AG04449 (cell line): ENCODE data around the gene C2CD3.
A peak's percentile ranks its signal among the peaks of the same experiment; 100 is the strongest.

Source experiments
- CTCF ChIA-PET: fragments of 350-600 bp; formaldehyde crosslinking; extraction: SDS; loops from one replicate; lab custom pipeline; 2021; ENCODE audit warnings: antibody characterized with exemption; lab: Yijun Ruan, JAX
- POLR2A ChIA-PET: fragments of 400-600, 350-600 bp; formaldehyde crosslinking; extraction: SDS; loops from one replicate; lab custom pipeline; 2020; ENCODE audit warnings: antibody characterized with exemption, inconsistent platforms; lab: Yijun Ruan, JAX
- DNase-seq: peaks from one replicate; pipeline ENCODE4 v3.0.0-alpha.2; 2010; ENCODE audit warnings: low read depth, low spot score
- H3K4me3 ChIP-seq: 2 replicates; pipeline ENCODE4 v1.5.1; 2011; ENCODE audit warnings: low read depth, mild to moderate bottlenecking, control low read depth, low read length
- TF ChIP-seq, protein P1 (sequence below): IDR thresholded peaks from one replicate; pipeline ENCODE4 v1.5.1; 2011; ENCODE audit warnings: mild to moderate bottlenecking, moderate library complexity, low read length, control low read depth, inconsistent platforms; ENCODE audit not compliant: insufficient read depth; ENCODE audit errors: missing control alignments

C2CD3 gene

DNA sequence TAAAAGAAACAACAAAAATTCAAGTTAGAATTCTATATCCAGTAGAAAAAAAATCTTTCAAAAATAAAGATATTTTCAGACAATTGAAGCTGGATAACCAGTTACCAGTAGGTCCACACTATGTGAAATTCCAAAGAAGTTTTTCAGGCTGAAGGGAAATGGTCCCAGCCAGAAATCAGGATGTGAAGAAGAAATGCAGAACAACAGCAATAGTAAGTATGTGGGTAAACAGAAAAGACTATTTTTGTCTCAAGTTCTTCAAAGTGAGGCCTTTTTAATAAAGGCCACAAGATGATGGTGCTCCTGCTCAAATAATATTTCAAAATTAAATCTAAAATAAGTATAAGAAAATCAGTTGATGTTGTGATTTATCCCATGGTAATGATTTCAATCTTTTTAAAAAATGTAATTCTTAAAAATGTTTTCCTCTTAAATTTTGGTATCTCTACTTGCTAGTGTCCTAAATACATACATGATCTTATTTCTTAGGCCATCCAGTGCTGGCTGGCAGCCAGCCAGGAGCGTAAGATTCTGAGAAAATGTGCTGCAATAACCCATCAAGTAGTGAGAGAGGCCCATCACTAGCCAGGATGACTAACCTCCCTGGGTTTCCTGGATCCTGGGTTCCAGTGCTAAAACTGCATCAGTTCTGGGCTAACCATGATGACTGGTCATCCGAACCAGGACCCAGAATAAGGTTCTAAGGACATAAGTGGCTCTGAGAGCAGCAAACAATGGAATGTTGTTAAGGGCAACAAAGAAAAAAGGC lies 146.4 kb downstream of the C2CD3 start:
- H3K4me3 ChIP-seq = no peak overlapping the region
- POLR2A ChIA-PET = no interaction called here
- TF ChIP-seq, protein P1, sequence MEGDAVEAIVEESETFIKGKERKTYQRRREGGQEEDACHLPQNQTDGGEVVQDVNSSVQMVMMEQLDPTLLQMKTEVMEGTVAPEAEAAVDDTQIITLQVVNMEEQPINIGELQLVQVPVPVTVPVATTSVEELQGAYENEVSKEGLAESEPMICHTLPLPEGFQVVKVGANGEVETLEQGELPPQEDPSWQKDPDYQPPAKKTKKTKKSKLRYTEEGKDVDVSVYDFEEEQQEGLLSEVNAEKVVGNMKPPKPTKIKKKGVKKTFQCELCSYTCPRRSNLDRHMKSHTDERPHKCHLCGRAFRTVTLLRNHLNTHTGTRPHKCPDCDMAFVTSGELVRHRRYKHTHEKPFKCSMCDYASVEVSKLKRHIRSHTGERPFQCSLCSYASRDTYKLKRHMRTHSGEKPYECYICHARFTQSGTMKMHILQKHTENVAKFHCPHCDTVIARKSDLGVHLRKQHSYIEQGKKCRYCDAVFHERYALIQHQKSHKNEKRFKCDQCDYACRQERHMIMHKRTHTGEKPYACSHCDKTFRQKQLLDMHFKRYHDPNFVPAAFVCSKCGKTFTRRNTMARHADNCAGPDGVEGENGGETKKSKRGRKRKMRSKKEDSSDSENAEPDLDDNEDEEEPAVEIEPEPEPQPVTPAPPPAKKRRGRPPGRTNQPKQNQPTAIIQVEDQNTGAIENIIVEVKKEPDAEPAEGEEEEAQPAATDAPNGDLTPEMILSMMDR = no peak
- DNase-seq = peak; percentile 52
- CTCF ChIA-PET = interaction anchor here (0.7 kb wide), 1 partner anchor 34 kb away, joined by 3 read pairs; no protein-coding TSS in a partner anchor

DNA sequence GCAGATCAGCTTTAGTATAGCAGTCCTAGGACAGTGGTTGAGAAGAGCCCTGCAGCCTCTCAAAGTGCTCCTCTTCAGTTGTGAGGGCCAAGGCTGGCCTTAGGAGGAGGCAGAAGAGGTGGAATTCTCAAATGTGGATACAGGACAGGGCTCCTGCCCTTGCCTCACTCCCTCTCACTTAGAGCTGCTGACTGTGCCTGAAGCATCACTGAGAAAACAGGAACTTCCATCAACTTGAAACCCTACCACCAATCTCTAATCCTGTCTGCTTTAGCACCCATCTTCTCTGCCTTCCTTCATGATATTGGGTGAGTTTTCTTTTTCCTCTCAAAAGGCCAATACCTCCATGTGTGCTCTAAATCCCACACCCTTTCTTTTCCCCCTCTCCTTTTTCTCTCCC lies 147.5 kb downstream of the C2CD3 start:
- TF ChIP-seq, protein P1 = no peak
- ChIA-PET POLR2A (no interaction called here), CTCF (no interaction called here)
- no peak for DNase-seq
- H3K4me3 ChIP-seq = no peak overlapping the region

DNA sequence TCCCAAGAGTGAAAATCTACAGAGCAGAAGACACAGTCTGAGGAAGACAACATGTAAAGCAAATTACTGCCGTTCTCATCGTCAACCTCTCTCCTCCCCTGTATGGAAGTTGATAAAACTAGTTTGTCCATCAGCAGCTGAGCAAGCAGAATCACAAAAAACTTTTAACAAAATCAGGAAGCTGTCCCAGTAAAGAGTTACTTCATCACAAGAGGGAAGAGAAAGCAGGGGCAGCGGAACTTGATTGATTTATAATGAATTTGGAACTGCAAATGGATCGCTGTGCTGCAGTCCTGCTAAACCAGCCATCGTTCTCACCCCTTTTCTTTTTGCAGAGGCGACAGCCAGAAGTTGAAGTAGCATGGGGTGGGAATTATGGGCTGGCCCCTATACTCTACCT lies 148.3 kb downstream of the C2CD3 start:
- ChIA-PET CTCF (no interaction called here), POLR2A (no interaction called here)
- DNase-seq = no peak
- H3K4me3 ChIP-seq = no peak overlapping the region
- TF ChIP-seq, protein P1 = no peak

DNA sequence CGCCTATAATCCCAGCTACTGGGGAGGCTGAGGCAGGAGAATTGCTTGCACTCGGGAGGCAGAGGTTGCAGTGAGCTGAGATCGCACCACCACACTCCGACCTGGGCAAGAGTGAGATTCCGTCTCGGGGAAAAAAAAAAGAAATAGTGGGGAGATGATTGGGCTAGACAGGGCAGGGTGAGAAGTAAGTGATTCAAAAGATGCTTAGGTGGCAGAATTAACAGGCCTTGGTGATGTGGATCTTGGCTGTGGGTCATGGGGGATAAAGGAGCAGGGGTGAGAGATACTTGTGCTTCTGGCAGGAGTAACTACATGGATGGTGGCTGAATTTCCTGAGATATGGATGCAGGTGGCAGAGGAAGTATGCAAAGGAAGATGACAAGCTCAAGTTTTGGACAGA lies 148.8 kb downstream of the C2CD3 start:
- ChIA-PET POLR2A (no interaction called here), CTCF (no interaction called here)
- DNase-seq = no peak
- H3K4me3 ChIP-seq = no peak overlapping the region
- TF ChIP-seq, protein P1 = no peak

DNA sequence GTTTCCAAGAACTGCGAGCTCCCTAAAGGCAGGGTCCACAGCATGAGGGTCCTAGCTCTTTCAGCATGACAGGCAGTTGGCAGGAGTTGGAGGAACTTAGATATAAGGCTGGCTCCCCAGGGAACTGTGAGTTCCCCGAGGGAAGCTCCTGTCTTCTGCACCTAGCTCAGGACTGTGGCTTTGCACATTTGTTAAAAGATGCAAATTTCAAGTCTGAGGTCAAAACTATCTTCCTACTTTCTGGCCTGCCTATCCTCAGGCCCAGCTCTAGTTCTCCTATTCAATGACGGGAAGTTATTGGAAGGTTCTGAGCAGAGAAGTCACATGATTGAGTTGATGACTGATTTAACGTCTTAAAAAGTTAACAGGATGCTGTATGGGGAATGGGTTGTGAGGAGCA lies 150.3 kb downstream of the C2CD3 start:
- DNase-seq = no peak
- TF ChIP-seq, protein P1 = no peak
- no peak overlapping the region for H3K4me3 ChIP-seq
- ChIA-PET CTCF (interaction anchor here (1.2 to 1.3 kb wide), 2 partner anchors 56 to 57 kb away, joined by 3 to 5 read pairs; no protein-coding TSS in a partner anchor), POLR2A (no interaction called here)

DNA sequence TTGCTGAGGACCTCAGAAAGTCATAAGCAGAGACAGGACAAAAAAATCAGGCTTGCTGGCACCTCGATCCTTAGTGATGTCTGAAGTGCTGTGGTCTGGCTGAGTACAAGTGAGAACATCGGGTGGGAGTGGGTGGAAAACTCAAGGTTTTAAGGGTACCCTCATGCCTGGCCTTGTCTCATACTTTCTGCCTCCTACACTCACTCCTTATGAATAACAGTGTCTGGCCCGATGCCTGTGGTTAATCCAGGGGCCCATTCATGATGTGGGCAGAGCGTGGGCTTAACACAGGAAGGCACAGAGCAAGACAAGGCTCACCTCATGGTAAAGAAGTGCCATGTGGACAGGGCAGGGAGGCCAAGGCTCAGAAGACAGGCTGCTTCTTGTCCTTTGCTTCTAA lies 150.9 kb downstream of the C2CD3 start:
- POLR2A ChIA-PET = no interaction called here
- CTCF ChIA-PET = interaction anchor here (0.6 kb wide), 1 partner anchor 116 kb away, joined by 4 read pairs; no protein-coding TSS in a partner anchor
- TF ChIP-seq, protein P1 = no peak
- H3K4me3 ChIP-seq = no peak overlapping the region
- DNase-seq = no peak
